ENCODE results near the gene BUD31.
A peak's percentile ranks its signal among the peaks of the same experiment; 100 is the strongest.
"Not testable (repeated sequence)": the region's sequence is repeated elsewhere in the genome, so short reads cannot be mapped to it uniquely, and the experiment has no call there.

Gene BUD31

DNA sequence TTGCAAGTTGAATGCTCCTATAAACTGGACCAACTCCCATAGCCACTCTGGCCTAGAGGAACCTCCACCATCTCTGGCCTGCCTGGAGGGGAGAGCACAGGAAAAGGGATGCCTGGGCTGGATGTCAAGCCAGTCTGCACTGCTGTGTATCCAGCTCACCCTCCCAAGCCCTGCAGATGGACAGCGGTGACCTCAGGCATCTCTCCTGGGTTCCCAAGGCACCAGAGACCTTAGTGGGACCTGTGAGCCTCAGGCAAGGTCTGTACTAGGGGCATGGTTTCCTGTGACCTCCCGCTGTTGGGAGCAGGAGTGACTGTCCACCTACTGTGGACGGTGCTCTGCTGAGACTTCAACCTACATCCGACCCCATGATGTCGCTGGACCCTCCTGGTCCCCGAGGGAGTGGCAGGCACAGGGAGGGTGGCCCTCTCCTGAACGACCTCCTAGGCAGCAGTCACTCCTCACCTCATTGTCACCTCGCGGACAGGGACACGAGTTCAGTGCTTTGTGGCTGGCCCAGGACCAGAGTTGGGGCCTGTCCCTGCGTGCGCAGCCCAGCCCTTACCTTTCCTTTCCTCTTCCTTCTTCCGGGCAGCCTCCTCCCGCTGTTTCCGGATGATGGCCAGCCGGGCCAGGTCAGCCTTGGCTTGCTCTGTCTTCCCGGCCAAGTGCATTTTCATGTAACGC lies 11.3 kb upstream of the BUD31 start:
- DNase-seq (ENCODE audit: low read depth in 1 of 2, low spot score in 1 of 2), result no peak

DNA sequence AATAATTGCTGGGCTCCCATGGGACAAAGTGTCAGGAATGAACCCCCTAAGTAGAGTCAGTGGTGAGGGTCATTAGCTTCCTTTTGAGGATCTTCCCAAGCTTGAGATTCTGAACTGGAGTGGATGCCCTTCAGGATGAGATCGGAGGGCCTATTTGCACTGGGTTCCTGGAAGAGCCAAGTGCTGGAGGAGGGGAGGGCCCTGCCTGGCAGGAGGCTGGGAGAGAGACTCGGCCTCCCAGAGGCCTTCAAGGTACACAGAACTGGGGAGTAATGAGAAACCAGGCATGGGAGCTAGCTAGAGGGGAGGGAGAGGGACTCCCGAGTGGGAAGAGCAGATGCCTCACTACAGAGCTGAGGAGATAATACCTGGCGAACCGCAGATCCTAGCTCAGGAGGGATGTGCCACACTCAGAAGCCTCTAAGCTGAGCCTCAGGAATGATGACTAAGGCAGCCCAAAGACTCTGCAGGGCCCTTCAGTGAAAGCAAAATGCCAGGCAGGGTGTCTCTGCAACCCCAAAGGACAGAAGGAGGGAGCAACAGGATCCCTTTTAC lies 9.8 kb upstream of the BUD31 start:
- DNase-seq (ENCODE audit: low read depth in 1 of 2, low spot score in 1 of 2), result no peak

DNA sequence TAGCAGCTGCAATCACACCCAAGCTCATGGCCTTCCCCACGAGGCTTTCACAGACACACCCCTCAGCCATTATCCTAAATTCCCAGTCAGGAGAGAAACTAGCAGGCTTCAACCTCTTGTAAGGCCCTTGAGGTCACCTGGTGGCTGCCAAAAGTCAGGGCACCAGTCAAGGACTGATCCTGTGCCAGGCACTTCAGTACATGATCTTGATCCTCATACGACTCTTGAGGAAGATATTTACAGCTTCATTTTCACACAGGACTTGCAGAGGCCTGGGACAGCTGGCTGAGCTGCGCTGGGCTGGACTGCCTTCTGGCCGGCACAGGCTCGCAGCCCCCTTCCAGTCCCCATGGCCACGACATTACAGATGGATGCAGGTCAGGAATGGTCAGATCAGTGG lies 9.2 kb upstream of the BUD31 start:
- DNase-seq (ENCODE audit: low read depth in 1 of 2, low spot score in 1 of 2), result no peak

DNA sequence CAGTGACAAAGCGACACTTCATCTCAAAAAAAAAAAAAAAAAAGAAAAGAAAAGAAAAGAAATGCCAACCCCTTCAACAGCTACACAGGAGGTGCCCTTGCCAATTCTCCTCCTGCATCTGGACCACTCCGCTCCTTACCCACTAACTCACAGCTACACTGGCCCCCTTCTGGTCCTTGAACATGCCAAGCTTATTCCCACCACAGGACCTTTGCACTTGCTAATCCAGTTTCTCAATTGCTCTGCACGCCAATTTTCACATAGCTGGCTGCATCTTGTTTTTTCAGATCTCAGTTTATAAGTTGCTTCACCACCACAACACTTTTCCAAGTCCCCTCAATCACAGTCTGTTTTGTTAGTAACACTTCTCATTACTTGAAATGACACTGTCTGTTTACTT lies 5.9 kb upstream of the BUD31 start:
- DNase-seq (ENCODE audit: low read depth in 1 of 2, low spot score in 1 of 2), result no peak

DNA sequence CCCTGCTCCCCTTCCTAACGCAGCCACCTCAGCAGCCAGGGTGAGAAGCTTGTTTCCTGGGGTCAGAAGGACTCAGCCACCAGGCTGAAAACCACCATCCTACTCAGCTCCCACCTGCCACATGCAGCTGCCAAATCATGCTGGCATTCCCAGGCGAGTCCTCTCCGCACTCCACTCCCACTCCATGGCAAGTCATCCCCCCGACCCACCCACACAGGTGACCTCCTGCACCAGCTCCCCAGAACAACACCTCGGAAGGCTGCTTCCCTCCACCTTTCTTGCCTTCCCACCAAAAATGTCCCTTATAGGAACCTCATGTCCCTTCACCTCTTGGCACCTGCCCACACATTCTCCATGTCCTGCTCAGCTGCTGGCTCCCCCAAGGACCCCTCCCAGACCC lies 5.0 kb upstream of the BUD31 start:
- no peak for DNase-seq (ENCODE audit: low read depth in 1 of 2, low spot score in 1 of 2)

DNA sequence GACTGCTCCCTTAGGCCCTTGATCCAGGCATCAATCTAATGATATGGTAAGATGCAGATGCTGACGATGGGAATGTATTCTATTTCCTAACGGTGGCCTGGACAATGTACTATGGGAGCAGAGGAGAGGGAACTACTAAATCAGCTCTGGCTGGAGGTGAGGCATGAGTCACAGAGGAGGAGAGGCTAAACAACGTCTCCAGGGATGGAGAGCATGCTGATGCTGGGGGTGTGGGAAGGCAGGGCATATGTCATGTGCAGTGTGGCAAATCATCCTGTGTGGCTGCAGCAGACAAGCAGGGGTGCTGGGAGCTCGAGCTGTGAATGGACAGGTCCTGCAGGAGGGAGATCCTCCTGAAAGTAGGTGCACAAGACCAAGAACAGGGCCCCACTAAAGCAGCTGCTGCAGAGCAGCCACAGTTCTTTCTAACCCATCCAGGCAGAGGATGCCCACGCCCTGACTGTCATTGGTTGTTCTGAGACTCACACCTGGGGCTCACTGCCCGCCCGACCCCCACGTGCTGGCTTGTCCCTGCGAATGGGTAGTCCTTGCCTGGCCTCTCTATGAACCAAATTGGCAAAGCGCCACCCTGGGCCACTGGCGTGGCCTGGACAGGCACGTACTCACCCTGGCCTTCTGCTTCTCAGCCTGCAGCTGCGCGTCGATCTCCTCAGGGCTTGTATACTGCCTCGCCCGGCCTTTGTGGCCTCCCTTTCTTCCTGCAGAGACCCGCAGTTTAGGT lies 4.4 kb upstream of the BUD31 start:
- no peak for DNase-seq (ENCODE audit: low read depth in 1 of 2, low spot score in 1 of 2)

DNA sequence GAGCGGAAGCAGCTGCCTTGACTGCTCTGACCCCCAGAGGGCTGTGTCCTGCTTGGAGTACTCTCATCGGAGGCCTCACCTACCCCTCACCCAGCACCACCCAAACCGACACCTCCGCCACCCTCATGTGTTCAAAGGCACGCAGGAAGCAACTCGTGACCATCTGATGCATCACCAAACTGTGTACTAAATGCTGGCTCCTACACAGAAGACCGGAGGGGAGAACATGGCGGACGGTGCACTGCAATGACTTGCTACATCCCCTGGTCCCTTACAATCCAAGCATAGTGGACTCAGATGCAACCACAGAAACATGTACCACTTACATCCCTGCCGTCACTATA lies 3.8 kb upstream of the BUD31 start:
- DNase-seq (ENCODE audit: low read depth in 1 of 2, low spot score in 1 of 2), result no peak

DNA sequence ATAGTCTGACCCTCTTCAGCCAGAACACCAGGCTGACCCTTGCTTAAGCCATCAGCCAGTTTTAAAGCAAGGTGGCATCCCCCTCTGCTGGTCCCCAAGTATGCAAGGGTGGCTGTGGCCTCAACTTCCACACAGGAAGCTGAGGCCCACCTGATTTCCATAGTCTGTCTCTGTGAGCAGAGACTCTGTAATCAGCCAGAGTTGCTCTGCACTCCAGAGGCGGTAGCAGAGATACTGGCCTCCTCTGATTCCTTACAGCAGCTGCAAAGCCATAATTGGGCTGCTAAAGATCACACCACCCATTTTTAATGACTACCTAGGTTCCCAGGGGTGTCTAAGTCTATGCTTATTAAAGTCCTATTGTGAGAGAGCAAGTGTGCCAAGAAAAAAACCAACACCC lies 2.2 kb upstream of the BUD31 start:
- DNase-seq (ENCODE audit: low read depth in 1 of 2, low spot score in 1 of 2), result no peak

DNA sequence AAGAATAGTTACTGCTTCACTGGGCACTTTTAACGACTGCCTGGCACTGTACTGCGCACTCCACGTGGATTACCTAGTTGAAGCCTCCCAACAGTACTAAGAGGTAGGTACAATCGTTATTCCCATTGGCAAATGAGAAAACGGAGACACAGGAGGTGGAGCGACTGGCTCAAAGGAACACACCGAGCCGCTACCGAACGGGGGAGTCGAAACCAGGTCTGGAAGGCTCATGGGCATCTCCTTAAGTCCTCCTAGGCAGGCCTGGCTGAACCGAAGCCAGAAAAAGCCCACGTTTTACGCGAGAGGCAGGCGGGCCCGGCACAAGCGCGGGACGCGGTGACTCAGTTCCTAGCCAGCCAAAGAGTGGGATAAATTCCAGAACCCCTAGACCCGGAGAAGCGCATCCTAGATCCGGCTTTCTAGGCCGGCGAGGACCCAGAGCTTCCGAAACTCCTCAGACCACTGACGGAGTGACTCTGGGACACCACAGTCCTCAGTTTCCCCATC lies 844 bp upstream of the BUD31 start:
- DNase-seq (ENCODE audit: low read depth in 1 of 2, low spot score in 1 of 2), result peak in 1 of 2 donors; percentile 21

DNA sequence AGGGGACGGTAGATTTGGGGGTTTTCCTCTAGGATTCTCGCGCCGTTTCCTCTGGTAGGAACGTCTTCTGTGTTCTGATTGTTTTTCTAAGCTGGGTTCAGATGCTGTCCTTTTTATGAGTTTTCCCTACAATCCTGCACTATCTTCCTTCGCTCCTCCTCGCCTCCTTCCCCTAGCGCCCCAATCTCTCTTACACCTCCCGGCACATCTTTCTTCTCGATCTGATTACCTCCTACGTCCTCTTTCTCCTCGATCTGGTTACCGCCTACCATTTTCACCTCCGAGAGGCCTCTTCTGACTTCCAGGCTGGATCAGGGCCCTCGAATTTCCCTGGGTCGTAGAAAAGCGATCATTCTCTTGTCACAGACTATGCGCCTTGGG lies 413 bp downstream of the BUD31 start:
- no peak for DNase-seq (ENCODE audit: low read depth in 1 of 2, low spot score in 1 of 2)

DNA sequence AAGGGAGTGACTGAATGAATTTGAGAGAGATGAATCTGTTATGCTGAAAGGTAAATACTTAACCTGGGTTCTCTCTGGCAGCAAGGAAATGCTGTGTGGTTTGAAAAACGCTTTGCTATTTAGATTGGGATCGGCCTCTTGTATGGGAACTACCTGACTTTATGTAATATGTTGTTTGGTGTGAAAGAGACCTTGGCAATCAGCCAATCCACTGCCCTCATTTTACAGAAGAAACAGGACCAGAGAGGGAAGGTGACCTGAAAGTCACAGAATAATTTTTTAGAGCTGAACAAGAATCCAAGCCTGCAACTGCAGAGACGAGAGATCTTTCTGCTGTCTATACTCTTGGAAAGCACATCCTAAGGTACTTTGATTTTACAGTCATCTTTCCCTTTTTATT lies 1.0 kb downstream of the BUD31 start:
- no peak for DNase-seq (ENCODE audit: low read depth in 1 of 2, low spot score in 1 of 2)

DNA sequence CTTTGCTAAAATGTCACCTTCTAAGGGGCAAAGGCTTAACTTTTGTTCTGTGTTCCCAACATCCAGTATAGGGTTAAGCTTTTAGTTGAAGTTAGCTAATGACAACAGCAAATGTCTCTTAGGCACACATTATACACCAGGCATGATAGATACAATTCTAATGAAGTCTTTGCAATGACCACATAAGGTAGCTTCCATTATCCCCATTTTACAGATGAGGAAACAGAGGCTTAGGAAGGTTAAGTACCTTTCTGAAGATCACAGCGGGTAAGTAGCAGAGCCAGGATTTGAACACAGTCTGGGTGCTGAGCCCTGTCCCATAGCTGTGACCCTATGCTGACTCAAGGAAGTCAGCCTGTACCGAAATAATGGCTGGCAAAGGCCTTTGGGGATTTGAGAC lies 1.9 kb downstream of the BUD31 start:
- DNase-seq (ENCODE audit: low read depth in 1 of 2, low spot score in 1 of 2), result no peak

DNA sequence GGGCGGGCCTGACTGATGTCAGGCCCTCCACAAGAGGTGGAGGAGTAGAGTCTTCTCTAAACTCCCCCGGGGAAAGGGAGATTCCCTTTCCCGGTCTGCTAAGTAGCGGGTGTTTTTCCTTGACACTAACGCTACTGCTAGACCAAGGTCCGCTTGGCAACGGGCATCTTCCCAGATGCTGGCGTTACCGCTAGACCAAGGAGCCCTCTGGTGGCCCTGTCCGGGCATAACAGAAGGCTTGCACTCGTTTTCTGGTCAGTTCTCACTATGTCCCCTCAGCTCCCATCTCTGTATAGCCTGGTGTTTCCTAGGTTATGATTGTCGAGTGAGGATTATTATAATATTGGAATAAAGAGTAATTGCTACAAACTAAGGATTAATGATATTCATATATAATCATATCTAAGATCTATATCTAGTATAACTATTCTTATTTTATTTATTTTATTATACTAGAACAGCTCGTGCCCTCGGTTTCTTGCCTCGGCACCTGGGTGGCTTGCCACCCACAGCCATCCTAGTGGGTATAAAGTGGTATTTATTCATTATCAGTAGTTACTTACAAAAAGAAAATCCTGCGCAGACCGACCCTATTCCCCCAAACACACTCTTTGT lies 6.9 kb downstream of the BUD31 start:
- not testable (repeated sequence) for DNase-seq (ENCODE audit: low read depth in 1 of 2, low spot score in 1 of 2)

DNA sequence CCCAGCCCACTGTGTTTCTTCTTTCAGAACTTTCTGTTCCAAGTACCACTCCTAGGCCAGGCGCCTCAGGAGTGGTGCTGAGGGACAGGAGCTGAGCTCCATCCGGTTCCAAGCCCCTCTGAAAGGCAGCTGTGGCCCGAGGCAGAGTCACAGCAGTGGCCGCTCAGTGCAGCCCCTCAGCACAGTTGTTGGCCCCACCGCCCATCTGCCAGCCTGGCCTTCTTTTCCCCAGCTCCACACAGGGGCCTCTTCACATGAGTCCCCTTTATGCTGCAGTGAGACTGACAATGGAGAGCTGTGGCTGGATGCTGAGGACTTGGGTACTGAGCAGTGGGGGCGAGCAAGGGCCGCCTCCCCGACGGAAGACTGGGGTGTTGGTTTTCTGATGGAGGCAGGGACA lies 9.5 kb downstream of the BUD31 start:
- no peak for DNase-seq (ENCODE audit: low read depth in 1 of 2, low spot score in 1 of 2)

DNA sequence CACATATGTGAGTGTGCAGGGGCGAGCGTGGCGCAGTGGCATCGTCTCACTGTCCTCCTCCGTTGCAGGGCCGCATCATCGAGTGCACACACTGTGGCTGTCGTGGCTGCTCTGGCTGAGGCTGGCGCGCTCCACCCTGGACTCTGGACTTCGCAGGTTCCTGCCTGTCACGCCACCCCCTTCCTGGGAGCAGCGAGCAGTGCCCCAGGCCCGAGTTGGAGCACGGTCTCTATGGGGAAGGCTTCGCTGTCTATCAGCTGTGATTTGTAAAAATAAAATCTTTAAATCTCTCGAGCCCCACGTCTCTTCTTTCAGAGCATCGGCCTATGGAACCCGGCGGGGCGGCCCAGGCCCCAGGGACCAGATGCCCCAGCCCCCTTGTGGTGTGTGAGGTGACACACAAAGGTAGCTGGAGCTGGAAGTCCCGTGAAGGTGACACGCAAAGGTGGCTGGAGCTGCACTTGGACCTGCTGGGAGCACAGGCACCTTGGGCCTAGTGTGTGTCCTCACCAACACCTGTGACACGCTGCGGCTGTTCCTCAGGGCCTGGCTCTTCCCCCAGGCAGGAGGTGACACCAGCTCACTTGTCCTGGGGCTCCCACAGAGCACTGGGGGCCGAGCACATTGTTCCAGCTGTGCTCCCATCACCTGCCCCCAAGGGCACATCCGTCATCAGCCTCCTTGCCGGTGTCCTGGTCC lies 10.7 kb downstream of the BUD31 start:
- no peak for DNase-seq (ENCODE audit: low read depth in 1 of 2, low spot score in 1 of 2)

DNA sequence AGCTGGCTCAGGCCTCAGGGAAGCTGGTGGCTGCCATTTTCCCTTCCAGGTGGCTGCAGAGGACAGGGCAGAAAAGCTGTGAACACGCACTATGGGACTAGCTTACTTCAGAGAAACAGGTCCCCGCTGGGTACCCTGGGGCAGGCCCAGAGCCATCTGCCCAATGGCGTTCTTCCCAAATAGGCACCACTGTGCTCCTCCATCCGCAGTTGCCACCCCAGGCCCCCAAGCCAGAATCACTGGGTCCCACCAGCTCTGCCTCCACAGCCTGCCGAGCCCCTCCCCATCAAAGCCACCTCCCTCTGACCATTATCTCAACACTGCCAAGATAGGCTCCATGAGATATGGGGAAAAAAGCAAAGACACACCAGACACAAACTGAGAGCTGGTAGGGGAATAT lies 11.4 kb downstream of the BUD31 start:
- no peak for DNase-seq (ENCODE audit: low read depth in 1 of 2, low spot score in 1 of 2)

DNA sequence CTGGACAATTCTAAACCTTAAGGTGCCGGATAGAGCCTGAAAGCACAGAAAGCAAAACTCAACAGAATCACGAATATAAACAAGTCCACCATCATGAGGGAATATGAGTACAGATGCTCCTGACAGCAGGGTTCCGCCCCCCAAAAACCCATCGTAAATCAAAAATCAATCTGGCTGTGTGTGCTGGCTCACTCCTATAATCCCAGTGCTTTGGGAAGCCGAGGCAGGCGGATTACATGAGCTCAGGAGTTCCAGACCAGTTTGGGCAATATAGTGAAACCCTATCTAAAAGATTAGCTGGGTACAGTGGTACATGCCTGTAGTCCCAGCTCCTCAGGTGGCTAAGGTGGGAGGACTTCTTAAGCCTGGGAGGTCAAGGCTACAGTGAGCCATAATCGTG lies 12.2 kb downstream of the BUD31 start:
- DNase-seq (ENCODE audit: low read depth in 1 of 2, low spot score in 1 of 2), result no peak

DNA sequence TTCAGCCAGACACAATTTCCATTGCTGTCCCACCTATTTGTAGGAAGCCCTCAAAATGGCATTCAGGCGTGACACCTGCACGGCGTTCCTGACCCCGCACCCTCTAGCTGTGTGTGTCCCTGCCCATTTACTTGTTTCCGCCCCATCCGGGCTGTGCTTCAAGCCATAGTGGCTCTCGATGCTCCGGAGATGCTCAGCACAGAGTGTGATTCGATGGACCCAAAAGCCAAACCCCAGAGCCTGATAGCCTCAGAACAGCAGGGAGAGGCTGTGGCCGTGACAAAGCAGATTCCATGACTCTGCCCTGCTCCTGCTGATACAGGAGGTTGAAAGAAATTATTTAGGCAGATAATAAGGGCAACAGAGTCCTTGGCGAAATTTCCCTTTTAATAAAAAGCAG lies 13.4 kb downstream of the BUD31 start:
- DNase-seq (ENCODE audit: low read depth in 1 of 2, low spot score in 1 of 2), result no peak

DNA sequence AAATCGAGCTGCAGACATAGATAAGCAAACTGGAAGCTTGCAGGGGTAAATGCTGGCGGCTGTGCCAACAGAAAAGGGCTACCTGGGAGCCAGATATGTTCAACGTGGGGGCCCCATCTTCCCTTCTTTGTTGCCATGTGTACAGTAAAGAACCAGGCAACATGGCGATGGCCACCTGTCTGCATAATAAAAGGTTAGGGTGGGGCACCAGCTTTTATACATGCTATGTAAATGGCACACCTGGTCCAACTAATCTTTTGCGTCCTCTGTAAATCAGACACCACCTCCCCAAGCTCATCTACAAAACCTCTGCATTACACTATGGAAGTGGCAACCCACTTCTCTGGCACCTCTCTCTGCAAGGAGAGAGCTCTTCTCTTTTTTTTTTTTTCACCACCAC lies 13.9 kb downstream of the BUD31 start:
- no peak for DNase-seq (ENCODE audit: low read depth in 1 of 2, low spot score in 1 of 2)

DNA sequence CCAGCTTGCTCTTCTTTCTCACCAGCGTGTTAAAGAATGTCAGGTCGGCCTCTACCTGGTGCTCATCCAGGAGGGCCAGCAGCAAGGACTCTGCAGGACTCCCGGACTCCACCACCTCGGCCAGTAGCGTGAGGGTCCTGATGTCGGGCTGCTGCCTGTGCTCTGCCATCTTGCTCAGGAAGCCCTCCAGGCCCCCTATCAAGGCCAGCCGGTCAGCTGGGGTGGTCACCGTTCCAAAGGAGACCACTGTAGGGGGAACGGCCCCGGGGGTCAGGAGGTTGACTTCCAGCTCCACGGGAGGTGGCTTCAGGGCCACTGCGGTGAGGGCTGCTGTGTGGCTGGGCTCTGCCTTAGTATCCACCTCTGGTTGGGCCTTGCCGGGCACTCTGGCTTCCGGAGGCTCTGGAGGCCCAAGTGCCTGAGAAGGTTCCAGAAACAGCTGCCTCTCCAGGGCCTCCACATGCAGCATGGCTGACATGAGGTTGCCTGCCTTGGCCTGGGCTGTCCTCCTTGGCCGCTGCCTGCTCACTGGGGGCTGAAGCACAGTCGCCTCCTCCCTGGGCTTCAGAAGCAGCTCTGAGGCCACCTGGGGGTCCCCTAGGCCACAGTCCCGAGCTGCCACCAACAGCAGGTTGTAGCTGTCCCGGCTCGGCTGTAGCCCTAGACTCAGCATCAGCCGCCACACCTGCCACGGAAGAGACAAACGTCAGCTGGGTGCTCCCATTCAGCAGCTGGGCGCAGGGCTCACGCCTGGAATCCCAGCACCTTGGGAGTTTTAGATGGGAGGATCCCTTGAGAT lies 16.4 kb downstream of the BUD31 start:
- no peak for DNase-seq (ENCODE audit: low read depth in 1 of 2, low spot score in 1 of 2)

All from activated CD4-positive, alpha-beta T cell treated with anti-CD3 and anti-CD28 coated beads, Interleukin-2, amount 50 U/mL, for 24 hours (primary cell).